Nephron progenitor cell (in vitro differentiated cells): ENCODE results near the gene XK.

Source experiments
- DNase-seq: peaks from one replicate; pipeline ENCODE4 v3.0.0; 2021
- H3K27ac Mint-ChIP-seq: 2 replicates; pipeline ENCODE4 v1.8.0; 2021; ENCODE audit warnings: mild to moderate bottlenecking, moderate library complexity, mixed read lengths
- H3K27me3 Mint-ChIP-seq: 2 replicates; pipeline ENCODE4 v1.8.0; 2021; ENCODE audit warnings: mild to moderate bottlenecking, low read depth, mixed read lengths; ENCODE audit not compliant: poor library complexity
- H3K36me3 Mint-ChIP-seq: 2 replicates; pipeline ENCODE4 v1.8.0; 2021; ENCODE audit warnings: low read depth, mixed read lengths
- H3K4me1 Mint-ChIP-seq: 2 replicates; pipeline ENCODE4 v1.8.0; 2021; ENCODE audit warnings: mixed read lengths
- H3K4me3 Mint-ChIP-seq: 2 replicates; pipeline ENCODE4 v1.8.0; 2021; ENCODE audit warnings: mild to moderate bottlenecking, moderate library complexity, mixed read lengths
- H3K9me3 Mint-ChIP-seq: 2 replicates; pipeline ENCODE4 v1.8.0; 2021; ENCODE audit warnings: mild to moderate bottlenecking, moderate library complexity, mixed read lengths
- CTCF ChIP-seq: fragments of 200-600 bp; sonication (generic); IDR thresholded peaks from 2 replicates; pipeline ENCODE4 v1.5.0; 2021; ENCODE audit warnings: antibody characterized with exemption

XK gene

GRCh38 chrX:37776283-37776986 is 90.8 kb downstream of the XK start:
- no peak for TF ChIP-seq CTCF
- Mint-ChIP-seq H3K4me1 (no peaks in the 10 kb centered on the region), H3K27me3 (no peaks in the 10 kb centered on the region), H3K9me3 (no peaks in the 10 kb centered on the region), H3K36me3 (no peaks in the 10 kb centered on the region), H3K4me3 (no peak overlapping the region), H3K27ac (no peak overlapping the region)
- DNase-seq: no peak

GRCh38 chrX:37776987-37777325 is 91.4 kb downstream of the XK start:
- no peaks in the 10 kb centered on the region for H3K27me3 Mint-ChIP-seq
- no peak for TF ChIP-seq CTCF
- no peaks in the 10 kb centered on the region for H3K4me1 Mint-ChIP-seq
- no peaks in the 10 kb centered on the region for H3K9me3 Mint-ChIP-seq
- no peak overlapping the region for H3K4me3 Mint-ChIP-seq
- no peak overlapping the region for H3K27ac Mint-ChIP-seq
- no peak for DNase-seq
- H3K36me3 Mint-ChIP-seq: no peaks in the 10 kb centered on the region

- no peaks in the 10 kb centered on the region for H3K27me3 Mint-ChIP-seq
- no peaks in the 10 kb centered on the region for H3K4me1 Mint-ChIP-seq
- H3K36me3 Mint-ChIP-seq: no peaks in the 10 kb centered on the region
Measured at GRCh38 chrX:37779857-37780256, 94.3 kb downstream of the XK start, which contains the start of gene CYBB. Gene CYBB (plus strand): TSS chrX:37780059. CDS start chrX:37780078, 19 bp downstream.

GRCh38 chrX:37781081-37781480 is 95.5 kb downstream of the XK start:
- no peaks in the 10 kb centered on the region for H3K27me3 Mint-ChIP-seq
- no peak for DNase-seq
- H3K9me3 Mint-ChIP-seq: no peaks in the 10 kb centered on the region
- no peak for TF ChIP-seq CTCF
- no peak overlapping the region for H3K27ac Mint-ChIP-seq
- H3K4me3 Mint-ChIP-seq: no peak overlapping the region
- H3K4me1 Mint-ChIP-seq: no peaks in the 10 kb centered on the region
- no peaks in the 10 kb centered on the region for H3K36me3 Mint-ChIP-seq

More at GRCh38 chrX:37779857-37780256, 94.3 kb downstream of the XK start, which contains the start of gene CYBB:
- H3K27ac Mint-ChIP-seq: no peak within 1 kb of the TSS
- no peak for DNase-seq
- H3K4me3 Mint-ChIP-seq: no peak within 1 kb of the TSS
- no peaks in the 10 kb centered on the region for H3K9me3 Mint-ChIP-seq
- TF ChIP-seq CTCF: no peak
